ENCODE measurements around the gene MANF. TPM values are rescaled to one million over a fixed set of nuclear protein-coding genes. Genes with fewer than 3 reads are reported as not detected.

Gene MANF
- total and polyA plus RNA-seq, 2 of the 4 experiments (the other 2 are of a cell fraction) = 65.4 to 122 TPM

GRCh38 chr3:51360806-51361205 lies 24.3 kb upstream of the MANF start:
- H3K9me1 ChIP-seq (ENCODE audit: insufficient read depth, low read length) = no peaks in the 10 kb centered on the region
- no peak overlapping the region for H2AK5ac ChIP-seq (ENCODE audit: low read depth, low read length)
- no peak overlapping the region for H2BK120ac ChIP-seq (ENCODE audit: low read depth, low read length)
- H2BK5ac ChIP-seq (ENCODE audit: low read depth, low read length, poor library complexity, severe bottlenecking) = no peak overlapping the region
- no peak overlapping the region for H3K18ac ChIP-seq (ENCODE audit: low read depth, low read length)
- H3K27ac ChIP-seq (ENCODE audit: insufficient read depth, low read length) = no peak overlapping the region
- H2AK9ac ChIP-seq (replicated peaks; ENCODE audit: low read depth, low read length, poor library complexity) = no peak overlapping the region
- H3K9ac ChIP-seq (ENCODE audit: low read depth, low read length) = no peak overlapping the region
- H3K79me1 ChIP-seq (ENCODE audit: low read depth in 1 of 2, low read length in 2 of 2) = no peaks in the 10 kb centered on the region
- H4K20me1 ChIP-seq (ENCODE audit: insufficient read depth, low read length) = no peaks in the 10 kb centered on the region
- no peak for TF ChIP-seq RAD21 (IDR thresholded peaks at IDR 0.05; ENCODE audit: low read length)
- TF ChIP-seq BHLHE40 (IDR thresholded peaks at IDR 0.05; ENCODE audit: low read depth, low read length) = no peak
- TF ChIP-seq CHD1 (IDR thresholded peaks at IDR 0.05; ENCODE audit: low read depth, low read length) = no peak
- TF ChIP-seq USF2 (IDR thresholded peaks at IDR 0.05; ENCODE audit: low read depth, low read length) = no peak
- no peak for TF ChIP-seq MAFK (IDR thresholded peaks at IDR 0.05; ENCODE audit: low read depth, low read length)
- TF ChIP-seq POLR2A (IDR thresholded peaks at IDR 0.05; ENCODE audit: low read depth, low read length) = no peak
- TF ChIP-seq MAZ (IDR thresholded peaks at IDR 0.05; ENCODE audit: borderline replicate concordance, low read depth, low read length) = no peak
- no peak overlapping the region for H3K4me2 ChIP-seq (ENCODE audit: low read depth, low read length)
- no TSS peak for BruUV-seq (replicated peaks)
- H2BK15ac ChIP-seq (ENCODE audit: low read depth, low read length) = no peak overlapping the region
- H3K4ac ChIP-seq (ENCODE audit: low read depth, low read length) = no peak overlapping the region
- H3K4me3 ChIP-seq (ENCODE audit: insufficient read depth, low read depth, low read length) = no peak overlapping the region
- WGBS, 2 experiments (ENCODE audit: extremely low coverage in 2 of 2, insufficient read length in 1 of 2) = 80% methylated on average over 2 of the region's 3 CpGs; no CpG with 5 or more reads in 1 of the 2 experiments
- H2BK20ac ChIP-seq (ENCODE audit: low read depth, low read length) = no peak overlapping the region
- H3K56ac ChIP-seq (ENCODE audit: extremely low read depth, insufficient read depth, low read length) = no peak overlapping the region
- no peaks in the 10 kb centered on the region for H3K4me1 ChIP-seq (ENCODE audit: control insufficient read depth, insufficient read depth, low read length)
- CTCF ChIA-PET = no interaction called here
- H2AFZ ChIP-seq (replicated peaks; ENCODE audit: low read length, poor library complexity) = no peak overlapping the region
- H4K91ac ChIP-seq (ENCODE audit: insufficient read depth, low read depth, low read length) = no peak overlapping the region
- H3K14ac ChIP-seq (replicated peaks; ENCODE audit: low read depth, low read length) = no peak overlapping the region
- in situ Hi-C loops (cut with MboI; ENCODE audit: low sequenced_read_pairs) = no loop called here
- no peaks in the 10 kb centered on the region for H3K36me3 ChIP-seq (ENCODE audit: control insufficient read depth, insufficient read depth, low read length)
- ATAC-seq (ENCODE audit: low read depth) (no peak), DNase-seq (no peak)
- no peak overlapping the region for H3K23ac ChIP-seq (ENCODE audit: low read depth, low read length)
- H3K9me3 ChIP-seq (ENCODE audit: control insufficient read depth, insufficient read depth, low read length) = no peaks in the 10 kb centered on the region
- H4K8ac ChIP-seq (ENCODE audit: low read depth in 2 of 2, low read length in 2 of 2) = no peak overlapping the region
- POLR2A ChIA-PET (ENCODE audit: unreplicated experiment) = no interaction called here
- dilution Hi-C loops (cut with HindIII; ENCODE audit: low sequenced_read_pairs, unreplicated experiment) = loop anchor here (25.0 kb wide), 1 partner anchor 249 kb away; no protein-coding TSS in a partner anchor
- H3K27me3 ChIP-seq (ENCODE audit: control insufficient read depth, insufficient read depth, low read length) = peaks cover 16% of the 10 kb centered on the region
- H4K5ac ChIP-seq (ENCODE audit: low read depth, low read length) = no peak overlapping the region
- intact Hi-C loops (cut with micrococcal nuclease) = no loop called here

Measured in IMR-90 (cell line).